HG03280 (cell line): ENCODE results near the gene PLAAT2.
"Not testable (repeated sequence)": the region's sequence is repeated elsewhere in the genome, so short reads cannot be mapped to it uniquely, and the experiment has no call there.

Experiments
- ATAC-seq: cut with Tn5 transposase; IDR thresholded peaks from one replicate; pipeline ENCODE4 v1.9.1; 2021; ENCODE audit warnings: mild to moderate bottlenecking, moderate library complexity; ENCODE audit not compliant: unreplicated experiment

Gene PLAAT2

DNA sequence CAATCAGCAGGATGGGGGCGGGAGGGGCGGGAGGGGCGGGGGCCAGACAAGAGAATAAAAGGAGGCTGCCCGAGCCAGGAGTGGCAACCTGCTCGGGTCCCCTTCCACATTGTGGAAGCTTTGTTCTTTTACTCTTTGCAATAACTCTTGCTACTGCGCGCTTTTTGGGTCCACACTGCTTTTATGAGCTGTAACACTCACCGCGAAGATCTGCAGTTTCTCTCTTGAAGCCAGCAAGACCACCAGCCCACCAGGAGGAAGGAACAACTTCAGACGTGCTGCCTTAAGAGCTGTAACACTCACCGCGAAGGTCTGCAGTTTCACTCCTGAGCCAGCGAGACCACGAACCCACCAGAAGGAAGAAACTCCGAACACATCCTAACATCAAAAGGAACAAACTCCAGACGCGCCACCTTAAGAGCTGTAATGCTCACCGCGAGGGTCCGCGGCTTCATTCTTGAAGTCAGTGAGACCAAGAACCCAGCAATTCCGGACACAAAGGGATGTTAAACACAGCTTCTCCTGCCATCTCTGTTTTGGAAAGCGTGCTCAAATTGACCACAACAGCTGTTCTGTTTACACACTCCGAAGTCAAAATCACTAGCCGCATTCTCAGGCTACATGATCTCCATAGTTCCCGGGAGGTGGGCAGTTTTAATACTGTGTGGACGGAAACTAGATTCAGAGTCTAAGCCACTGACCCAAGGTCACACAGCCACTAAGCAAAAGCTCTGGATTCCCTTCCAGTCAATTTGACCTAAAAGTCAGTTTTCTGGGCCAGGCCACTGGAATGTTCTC is 11.9 kb downstream of the PLAAT2 start:
- no peak for ATAC-seq

DNA sequence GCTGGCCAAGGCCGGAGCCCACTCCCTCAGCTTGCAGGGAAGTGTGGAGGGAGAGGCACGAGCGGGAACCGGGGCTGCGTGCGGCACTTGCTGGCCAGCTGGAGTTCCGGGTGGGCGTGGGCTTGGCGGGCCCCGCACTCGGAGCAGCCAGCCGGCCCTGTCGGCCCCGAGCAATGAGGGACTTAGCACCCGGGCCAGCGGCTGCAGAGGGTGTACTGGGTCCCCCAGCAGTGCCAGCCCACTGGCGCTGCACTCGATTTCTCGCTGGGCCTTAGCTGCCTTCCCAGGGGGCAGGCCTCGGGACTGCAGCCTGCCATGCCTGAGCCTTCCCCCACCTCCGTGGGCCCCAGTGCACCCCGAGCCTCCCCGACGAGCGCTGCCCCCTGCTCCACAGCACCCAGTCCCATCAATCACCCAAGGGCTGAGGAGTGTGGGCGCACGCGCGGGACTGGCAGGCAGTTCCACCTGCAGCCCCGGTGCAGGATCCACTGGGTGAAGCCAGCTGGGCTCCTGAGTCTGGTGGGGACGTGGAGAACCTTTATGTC is 13.0 kb downstream of the PLAAT2 start:
- ATAC-seq: not testable (repeated sequence)

DNA sequence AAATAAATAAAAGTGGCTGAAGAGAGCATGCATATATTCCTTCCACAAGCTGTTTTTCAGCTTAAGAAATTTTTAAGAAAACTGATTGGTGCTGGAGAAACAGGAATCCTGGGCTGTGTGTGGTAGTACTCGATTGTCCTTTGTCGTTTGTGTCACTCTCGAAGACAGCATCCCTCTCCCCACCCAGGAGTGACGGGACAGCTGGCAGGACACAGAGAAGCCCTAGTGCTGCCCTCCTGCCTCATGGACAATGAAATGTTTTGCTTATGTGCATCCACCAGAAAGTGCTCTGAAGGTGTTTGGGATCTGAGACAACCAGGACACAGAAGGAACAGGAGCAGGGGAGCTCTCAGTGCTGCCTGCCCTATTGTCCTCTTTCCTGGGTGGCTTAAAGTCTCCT is 13.8 kb downstream of the PLAAT2 start:
- ATAC-seq: no peak

DNA sequence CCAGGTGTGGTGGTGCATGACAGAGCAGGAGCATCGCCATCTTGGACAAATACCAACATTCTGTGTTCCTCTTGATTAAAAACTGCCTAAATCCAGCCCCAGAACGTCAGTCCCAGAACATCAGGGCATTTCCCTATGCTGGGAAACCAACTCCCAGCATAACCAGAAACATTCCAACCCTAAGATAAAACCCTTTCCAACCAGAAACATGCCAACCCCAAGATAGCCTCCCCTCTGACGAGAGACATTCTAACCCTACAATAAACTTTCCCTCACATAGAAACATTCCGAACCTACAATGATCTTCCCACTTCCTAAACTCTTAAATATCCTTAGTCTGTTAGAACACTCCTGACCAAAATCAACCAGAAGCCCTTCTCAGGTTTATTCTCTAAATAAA is 15.0 kb downstream of the PLAAT2 start:
- no peak for ATAC-seq

DNA sequence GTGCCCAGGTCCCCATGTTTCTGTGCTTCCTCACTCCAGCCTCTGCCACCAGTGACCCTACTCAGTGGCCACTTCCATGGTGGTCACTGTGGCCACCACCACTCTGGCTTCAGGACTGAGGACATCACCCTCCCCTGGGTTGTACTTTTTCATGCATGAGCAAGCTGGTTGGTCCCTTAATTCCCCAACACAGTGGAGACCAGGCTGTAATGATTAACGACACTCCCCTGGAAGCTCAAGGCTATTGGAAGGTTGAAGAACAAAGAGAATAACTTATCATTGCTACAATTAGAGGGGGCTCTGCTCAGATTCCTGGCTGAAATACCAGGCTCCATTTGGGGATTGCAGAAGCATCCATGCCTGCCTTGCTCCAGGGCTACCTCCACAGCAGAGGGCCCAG is 16.1 kb downstream of the PLAAT2 start:
- no peak for ATAC-seq

DNA sequence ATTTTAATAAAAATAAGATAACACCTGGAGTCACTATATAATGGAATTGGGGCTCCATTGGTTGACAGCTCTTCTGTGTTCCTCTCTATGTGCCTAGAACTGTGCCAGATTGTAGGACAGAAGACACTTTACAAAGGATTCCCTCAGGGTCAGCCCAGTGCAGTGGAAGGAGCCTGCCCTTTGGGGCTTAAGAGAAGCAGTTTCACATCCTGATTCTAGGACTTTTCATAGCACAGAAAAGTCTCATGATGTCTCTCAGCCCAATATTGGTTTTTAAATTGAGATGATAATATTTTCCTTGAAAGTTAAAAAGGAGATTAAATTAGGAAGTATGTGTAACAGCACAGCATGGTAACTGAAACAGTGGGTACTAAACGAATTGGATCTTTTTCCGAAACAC is 19.5 kb downstream of the PLAAT2 start:
- no peak for ATAC-seq

DNA sequence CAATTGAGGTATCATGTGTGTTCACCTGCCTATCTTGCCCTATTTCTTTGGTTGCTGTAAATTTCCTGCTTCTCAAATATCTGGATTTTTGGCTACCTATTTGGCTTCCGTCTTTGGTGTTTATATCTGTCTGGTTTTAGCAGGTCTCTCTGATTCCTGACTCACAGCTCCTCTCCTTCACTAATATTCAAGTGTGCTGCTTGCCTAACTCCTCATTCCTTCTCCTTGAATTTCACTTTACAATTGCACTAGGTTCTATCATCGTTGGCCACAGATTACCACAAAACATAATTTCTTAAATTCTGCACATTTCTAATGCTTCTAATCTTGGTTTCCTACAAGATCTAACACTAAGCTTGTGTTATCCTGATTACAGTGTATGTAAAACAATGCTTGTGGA is 20.7 kb downstream of the PLAAT2 start:
- ATAC-seq: not testable (repeated sequence)

DNA sequence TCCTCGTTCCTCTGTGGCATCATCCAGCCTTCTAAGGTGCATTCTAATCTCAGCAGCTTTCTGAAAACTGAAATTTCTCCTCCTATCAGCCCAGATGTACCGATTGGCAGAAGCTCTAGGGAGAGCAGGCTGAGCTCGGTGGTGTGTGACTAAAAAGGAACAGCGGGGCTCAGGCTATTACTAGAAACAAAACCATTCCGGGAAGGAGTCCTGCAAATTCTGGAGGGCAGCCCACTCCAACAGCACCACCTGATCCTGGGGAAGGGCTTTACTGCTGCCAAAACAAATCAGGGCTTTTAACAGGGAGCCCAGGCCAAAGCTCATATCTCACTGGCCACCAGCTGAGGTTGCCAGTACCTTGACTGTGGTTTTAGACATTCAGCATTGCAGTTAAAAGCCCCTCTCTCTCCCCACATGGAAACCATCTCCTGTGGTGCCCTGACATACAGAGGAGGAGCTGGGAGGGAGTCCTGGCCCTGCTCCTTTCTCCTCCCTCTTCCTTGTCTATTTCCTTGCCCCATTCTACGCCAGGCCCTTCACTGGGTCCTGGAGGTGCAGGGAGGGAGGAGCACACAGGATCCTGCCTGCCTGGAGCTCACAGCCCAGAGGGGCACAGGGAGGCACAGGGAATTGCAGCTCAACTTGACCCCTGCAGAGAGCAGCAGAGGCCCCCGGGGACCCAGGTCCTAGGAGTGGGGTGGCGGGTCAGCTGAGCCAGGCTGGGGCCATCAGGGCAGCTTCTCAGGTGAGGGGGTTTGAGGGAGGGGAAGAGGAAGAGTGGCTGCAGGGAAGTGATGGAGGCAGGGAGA is 25.7 kb downstream of the PLAAT2 start:
- ATAC-seq: no peak

DNA sequence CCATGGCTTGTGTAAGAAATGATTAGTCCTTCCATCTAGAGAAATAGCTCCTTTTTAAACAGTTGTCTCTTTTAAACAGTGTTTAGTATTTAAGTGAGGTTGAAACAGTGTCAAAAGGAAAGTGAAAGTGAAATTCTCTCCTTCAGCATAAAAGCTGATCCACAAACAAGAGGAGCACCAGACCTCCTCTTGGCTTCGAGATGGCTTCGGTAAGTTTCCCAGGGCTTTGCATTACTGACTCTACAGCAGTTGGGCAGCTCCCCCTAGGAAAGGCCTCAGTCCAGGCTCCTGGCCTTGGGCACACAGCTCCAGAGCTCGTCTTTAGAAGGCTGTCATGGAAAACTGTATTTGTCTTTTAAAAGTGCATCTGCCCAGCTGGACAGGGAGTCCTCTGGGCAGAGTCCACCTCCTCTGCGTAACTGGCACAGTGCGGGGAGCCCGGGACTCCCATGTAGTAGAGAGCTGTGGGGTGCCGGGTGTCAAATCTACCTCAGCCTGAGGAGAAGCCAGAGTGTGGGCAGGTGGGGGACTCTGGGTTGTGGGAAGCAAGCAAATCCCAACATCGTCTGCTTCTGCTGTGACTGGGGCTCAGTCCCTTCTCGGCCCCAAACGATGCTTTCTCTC is 26.4 kb downstream of the PLAAT2 start, which contains the start of gene PLAAT4:
TSS of gene PLAAT4 (plus strand) at position 140 of the 624 bp plus-strand sequence. CDS start at position 201, 61 bp downstream.
- no peak for ATAC-seq

DNA sequence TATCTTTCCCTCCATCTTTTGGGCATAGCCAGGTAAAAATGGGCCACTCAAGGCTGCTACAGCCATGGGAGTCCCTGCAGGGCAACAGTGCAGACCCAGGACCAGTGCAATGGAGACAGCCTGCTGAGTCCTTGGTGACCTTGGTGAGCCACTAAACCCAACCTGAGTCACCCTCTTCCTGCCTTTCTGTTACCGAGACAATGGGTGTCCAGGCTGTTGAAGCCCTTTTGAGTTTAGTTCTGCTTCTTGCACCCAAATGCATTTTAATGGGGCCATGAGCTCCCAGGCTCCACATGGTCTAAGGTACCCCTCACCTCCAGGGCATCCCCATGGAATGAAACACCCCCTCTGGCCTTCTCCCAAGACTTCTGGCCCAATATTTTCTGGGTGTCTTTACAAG is 27.4 kb downstream of the PLAAT2 start:
- ATAC-seq: no peak

DNA sequence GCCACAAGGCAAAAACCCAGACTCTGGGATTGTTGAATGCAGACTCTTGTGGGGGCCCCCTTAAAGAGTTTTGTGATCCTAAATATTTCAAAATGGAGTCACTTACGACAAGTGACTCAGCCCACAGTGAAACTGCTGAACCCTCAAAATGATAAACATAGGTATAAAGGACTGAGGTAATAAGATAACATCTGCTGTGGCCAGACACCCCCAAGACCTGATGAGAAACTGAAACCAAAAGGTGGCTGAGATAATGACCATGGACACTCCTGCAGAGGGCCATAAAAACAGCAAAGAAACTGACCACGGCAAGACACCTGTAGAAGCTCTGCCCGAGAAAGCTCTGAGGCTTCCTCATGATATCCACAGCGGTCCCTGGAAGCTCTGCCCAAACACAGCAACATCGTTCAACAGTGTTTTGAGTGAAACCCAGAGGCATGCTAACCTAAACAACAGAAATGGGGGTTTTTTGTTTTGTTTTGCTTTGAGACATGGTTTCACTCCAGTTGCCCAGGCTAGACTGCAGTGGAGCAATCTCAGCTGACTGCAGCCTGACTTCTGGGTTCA is 28.2 kb downstream of the PLAAT2 start:
- peak; percentile 45 for ATAC-seq

DNA sequence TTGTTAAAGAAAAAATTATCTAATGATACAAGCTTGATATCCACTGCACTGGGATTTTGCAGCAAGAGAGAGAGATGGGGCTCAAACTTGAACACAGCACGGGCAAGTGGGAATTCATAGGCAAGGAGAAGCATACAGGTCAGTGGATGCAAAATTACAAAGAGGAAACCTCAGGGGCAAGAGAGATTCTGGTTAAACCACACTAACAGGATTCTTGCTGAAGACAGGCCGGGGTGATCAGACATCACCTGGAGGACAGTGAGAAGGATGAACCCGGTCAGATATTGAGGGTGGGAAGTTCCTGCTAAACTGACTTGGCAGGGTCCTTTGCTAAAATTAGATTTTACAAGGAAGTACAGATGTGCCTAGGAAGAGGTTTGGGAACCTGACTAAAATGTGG is 29.1 kb downstream of the PLAAT2 start:
- no peak for ATAC-seq

DNA sequence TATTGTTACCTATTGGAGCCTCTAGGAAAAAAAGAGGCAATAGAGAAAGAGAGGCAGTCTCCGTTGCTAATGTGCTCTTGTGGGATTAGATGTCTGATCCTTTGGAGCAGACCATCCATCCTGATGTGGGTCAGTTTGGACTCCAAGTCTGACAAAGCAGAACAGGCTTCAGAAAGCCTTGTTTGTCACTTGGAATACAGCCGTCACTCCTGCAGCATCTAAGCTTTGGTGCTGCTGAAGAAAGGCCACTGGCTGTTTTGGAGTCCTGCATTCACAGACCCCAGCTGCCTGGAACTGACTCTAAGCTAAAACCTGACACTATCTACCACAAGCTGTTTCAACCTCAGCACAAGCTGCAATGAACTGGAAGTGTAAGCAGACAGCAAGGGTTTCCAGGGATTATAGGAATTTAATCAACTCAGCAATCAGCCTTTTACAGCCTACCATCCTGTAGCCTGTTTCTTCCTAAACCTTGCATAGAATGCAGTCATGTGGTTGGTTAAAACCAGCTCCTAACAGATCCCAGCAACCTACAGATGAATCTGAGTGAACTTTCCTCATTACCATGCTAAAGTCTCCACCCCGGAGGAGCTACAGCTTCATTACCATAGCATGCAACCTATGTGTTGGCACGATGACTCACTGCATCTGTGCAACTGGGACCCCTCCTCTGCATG is 30.2 kb downstream of the PLAAT2 start:
- no peak for ATAC-seq

DNA sequence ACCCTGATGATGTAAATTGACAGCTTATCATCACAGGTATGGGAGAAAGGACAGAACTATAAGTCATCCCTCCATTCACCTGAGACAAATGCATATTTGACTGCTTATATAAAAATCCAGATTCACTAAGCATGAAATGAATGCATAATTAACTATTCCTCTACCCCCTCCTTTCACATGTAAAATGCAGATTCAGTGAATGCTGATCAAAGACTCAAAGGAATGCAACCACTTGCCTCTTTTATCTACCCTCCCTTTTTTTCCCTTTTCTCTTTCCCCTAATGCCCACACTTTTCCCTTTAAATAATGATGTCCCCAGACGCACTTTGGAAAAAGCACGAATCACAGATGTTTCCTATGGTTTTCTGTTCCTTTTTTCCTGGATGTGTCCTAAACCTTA is 31.1 kb downstream of the PLAAT2 start:
- ATAC-seq: no peak

DNA sequence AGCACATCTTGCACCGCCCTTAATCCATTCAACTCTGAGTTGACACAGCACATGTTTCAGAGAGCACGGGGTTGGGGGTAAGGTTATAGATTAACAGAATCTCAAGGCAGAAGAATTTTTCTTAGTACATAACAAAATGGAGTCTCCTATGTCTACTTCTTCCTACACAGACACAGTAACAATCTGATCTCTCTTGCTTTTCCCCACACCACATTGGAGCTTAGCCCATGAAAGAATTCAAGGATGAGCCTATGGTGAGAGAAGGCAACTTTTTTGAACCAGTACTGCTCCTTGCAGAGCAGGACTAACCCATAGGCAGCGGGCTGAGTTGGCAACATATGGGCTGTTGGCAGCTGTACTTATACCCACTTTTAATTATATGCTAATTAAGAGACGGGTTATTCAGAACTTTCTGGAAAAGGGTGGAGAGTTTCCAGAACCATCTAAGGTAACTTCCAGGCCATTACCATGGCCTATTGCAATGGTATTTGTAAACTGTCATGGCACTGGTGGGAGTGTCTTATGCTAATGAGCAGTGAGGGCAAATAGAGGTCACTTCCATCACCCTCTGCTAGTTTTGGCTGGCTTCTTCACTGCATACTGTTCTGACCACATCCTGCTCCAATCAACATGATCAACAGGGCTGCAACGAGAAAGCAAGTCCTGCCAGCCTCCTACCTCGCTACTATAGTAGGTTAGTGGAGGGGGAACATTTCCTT is 31.9 kb downstream of the PLAAT2 start:
- ATAC-seq: peak; percentile 75

DNA sequence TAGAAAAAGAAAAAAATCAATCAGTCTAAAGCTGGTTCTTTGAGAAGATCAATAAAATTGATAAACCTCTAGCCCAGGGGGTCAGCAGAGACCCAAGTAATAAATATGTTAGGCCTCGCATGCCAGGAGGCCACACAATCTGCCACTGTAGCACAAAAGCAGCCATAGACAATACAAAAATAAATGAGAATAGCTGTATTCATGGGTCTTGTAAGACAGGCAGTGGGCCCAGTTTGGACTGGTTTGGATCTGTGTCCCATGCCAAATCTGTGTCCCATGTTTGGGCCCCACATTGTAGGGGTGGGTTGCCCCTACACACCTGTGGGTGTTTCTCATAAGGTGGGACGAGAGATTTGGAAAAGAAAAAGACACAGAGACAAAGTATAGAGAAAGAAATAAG is 33.2 kb downstream of the PLAAT2 start:
- ATAC-seq: no peak

DNA sequence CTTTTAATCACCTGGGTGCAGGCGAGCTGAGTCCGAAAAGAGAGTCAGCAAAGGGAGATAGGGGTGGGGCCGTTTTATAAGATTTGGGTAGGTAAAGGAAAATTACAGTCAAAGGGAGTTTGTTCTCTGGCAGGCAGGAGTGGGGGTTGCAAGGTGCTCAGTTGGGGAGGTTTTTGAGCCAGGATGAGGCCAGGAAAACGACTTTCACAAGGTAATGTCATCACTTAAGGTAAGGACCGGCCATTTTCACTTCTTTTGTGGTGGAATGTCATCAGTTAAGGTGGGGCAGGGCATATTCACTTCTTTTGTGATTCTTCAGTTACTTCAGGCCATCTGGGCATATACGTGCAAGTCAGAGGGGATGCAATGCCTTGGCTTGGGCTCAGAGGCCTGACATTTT is 33.8 kb downstream of the PLAAT2 start:
- ATAC-seq: not testable (repeated sequence)

DNA sequence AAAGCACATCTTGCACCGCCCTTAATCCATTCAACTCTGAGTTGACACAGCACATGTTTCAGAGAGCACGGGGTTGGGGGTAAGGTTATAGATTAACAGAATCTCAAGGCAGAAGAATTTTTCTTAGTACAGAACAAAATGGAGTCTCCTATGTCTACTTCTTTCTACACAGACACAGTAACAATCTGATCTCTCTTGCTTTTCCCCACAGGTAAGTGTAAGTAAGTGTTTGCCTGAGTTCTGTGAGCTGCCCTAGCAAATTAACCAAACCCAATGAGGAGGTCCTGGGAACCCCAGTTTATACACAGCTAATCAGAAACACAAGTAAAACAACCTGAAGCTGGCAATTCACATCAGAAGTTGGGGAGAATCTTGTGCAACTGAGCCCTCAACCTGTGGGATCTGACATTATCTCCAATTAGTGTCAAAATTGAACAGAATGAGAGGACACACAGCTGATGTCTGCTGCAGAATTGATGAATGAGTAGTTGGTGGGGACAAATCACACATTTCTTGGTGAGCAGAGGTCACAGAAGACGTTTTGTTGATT is 34.4 kb downstream of the PLAAT2 start:
- ATAC-seq: not testable (repeated sequence)

DNA sequence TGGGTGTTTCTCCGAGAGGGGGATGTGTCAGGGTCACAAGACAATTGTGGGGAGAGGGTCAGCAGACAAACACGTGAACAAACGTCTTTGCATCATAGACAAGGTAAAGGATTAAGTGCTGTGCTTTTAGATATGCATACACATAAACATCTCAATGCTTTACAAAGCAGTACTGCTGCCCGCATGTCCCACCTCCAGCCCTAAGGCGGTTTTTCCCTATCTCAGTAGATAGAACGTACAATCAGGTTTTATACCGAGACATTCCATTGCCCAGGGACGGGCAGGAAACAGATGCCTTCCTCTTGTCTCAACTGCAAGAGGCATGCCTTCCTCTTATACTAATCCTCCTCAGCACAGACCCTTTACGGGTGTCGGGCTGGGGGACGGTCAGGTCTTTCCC is 35.0 kb downstream of the PLAAT2 start:
- ATAC-seq: not testable (repeated sequence)

DNA sequence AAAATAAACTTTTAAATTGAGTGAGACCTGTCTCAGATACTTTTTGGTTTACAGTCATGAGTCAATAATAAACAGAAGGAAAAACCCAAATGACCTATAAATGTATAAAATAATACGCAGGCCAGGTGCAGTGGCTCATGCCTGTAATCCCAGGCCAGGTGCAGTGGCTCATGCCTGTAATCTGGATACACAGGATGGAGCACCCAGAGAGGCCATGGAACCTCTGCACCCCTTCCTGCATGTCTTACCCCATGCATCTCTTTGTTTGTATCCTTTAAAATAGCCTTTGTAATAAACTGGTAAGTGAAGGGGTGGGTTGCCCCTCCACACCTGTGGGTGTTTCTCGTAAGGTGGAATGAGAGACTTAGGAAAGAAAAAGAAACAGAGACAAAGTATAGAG is 35.5 kb downstream of the PLAAT2 start:
- no peak for ATAC-seq
